Gastroesophageal sphincter (tissue), 3 donors: Measurements from ENCODE around the gene PRDM13.

Source experiments
- EP300 ChIP-seq: sonication (generic); formaldehyde crosslinking; IDR thresholded peaks from one replicate; pipeline ENCODE4 v1.6.1; 2017; ENCODE audit warnings: antibody characterized with exemption, mild to moderate bottlenecking
- POLR2A ChIP-seq, 2 donors: fragments of 450-650 bp; IDR thresholded peaks; one replicate each; pipeline ENCODE4 v1.6.1; 2017; ENCODE audit warnings: antibody characterized with exemption in 2 of 2, mild to moderate bottlenecking in 2 of 2, moderate library complexity in 1 of 2
- POLR2AphosphoS5 ChIP-seq: sonication (generic); formaldehyde crosslinking; IDR thresholded peaks from one replicate; pipeline ENCODE4 v1.6.1; 2017; ENCODE audit warnings: antibody characterized with exemption
- TF ChIP-seq, protein P1 (sequence below), 4 experiments: fragments of 200-600 bp in 2 of 4; fragments of 450-650 bp in 2 of 4; sonication (generic) in 1 of 4; IDR thresholded peaks; one replicate each; pipeline ENCODE4 v1.5.1; 2017 to 2019; ENCODE audit warnings: antibody characterized with exemption in 4 of 4, mild to moderate bottlenecking in 2 of 4, moderate library complexity in 2 of 4

DNA sequence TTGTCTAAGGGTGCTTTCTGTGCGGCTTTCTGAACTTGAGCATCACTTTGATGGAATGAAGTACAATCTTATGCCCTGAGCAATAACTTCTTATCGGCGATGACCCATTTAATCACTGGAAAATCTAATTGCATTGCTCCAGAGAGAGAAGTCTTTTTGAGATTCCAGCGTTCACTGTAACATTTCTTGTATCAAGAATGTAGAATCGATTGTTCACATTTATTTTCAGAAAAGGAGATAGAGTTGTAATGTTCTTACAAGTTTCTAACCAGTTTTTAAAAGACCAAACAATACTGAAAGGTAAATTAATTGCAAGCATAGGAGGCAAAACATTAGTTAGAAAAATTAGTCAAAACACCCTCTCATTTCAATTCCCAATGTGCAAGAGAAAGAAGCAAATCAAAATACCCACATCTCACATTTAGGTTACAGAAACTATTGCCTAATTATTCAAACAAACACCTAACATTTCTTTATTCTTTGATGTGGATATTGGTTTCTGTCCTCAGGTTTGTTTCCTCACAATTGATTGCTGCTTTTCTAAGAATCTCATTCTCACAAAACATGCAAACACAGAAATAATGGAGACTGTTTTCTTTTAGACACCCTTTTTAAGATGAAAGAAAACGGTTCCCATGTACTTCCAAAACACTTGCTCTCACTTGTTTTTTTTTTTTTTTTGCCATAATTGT lies 14.8 kb upstream of the PRDM13 start:
- TF ChIP-seq EP300 (no peak), POLR2AphosphoS5 (no peak), POLR2A (IDR thresholded peaks at IDR 0.05) (no peak)
- TF ChIP-seq, protein P1, sequence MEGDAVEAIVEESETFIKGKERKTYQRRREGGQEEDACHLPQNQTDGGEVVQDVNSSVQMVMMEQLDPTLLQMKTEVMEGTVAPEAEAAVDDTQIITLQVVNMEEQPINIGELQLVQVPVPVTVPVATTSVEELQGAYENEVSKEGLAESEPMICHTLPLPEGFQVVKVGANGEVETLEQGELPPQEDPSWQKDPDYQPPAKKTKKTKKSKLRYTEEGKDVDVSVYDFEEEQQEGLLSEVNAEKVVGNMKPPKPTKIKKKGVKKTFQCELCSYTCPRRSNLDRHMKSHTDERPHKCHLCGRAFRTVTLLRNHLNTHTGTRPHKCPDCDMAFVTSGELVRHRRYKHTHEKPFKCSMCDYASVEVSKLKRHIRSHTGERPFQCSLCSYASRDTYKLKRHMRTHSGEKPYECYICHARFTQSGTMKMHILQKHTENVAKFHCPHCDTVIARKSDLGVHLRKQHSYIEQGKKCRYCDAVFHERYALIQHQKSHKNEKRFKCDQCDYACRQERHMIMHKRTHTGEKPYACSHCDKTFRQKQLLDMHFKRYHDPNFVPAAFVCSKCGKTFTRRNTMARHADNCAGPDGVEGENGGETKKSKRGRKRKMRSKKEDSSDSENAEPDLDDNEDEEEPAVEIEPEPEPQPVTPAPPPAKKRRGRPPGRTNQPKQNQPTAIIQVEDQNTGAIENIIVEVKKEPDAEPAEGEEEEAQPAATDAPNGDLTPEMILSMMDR (IDR thresholded peaks at IDR 0.05) = no peak
